Measurements from ENCODE around the gene PELI2. TPM values are rescaled to one million over a fixed set of nuclear protein-coding genes. Genes with fewer than 3 reads are reported as not detected.

Gene PELI2, protein sequence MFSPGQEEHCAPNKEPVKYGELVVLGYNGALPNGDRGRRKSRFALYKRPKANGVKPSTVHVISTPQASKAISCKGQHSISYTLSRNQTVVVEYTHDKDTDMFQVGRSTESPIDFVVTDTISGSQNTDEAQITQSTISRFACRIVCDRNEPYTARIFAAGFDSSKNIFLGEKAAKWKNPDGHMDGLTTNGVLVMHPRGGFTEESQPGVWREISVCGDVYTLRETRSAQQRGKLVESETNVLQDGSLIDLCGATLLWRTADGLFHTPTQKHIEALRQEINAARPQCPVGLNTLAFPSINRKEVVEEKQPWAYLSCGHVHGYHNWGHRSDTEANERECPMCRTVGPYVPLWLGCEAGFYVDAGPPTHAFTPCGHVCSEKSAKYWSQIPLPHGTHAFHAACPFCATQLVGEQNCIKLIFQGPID
- under 0.01 and 0.10 TPM in 2 replicates for total RNA-seq (2014; rRNA removed; shearing (Covaris generic))

DNA sequence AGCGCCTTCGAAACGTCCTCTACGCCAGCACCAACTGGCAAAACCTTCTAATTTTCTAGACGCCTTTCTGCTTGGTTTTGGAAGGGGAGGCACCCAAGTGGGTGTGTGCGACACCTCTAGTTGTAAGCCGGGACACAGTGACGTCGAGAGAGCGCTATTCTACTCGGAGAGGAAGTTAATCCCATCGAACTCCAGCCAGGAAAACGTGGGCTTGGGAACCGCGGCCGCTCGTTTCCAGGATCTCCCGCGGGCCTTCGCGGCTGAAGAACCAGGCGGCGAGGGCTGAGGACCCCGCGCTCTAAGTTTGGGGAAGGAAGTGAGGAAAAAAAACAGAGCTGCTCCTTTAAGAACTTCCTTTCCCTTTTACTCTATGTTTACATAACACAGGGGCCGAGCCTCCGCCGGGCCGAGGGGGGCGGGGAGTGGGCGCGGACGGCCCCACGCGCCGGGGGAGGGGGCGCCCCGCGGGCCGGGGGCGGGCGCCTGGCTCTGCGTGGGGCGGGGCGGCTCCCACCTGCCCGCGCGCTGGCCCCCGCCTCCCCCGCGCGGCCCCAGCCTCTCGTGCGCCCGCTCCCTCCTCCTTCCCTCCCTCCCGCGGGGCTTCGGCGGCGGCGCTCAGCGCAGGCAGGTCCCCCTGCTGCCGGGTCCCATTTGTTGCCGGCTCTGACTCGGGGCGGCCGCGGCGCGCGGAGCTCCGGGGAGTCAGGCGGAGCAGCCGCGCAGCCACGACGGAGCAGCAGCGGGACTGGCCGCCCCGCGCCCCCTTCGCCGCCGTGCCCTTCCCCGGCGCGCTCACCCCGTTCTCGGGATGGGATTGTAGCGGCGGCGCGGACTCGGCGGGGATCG is at the start of gene PELI2:
Gene PELI2, plus strand, starts transcription at position 647 of the 846 bp plus-strand sequence. CDS start 250 bp downstream, outside the sequence.
- DNase-seq (ENCODE audit: low spot score): peak; percentile 77
- in situ Hi-C loops (cut with HindIII; ENCODE audit: low sequenced_read_pairs): no loop called here

DNA sequence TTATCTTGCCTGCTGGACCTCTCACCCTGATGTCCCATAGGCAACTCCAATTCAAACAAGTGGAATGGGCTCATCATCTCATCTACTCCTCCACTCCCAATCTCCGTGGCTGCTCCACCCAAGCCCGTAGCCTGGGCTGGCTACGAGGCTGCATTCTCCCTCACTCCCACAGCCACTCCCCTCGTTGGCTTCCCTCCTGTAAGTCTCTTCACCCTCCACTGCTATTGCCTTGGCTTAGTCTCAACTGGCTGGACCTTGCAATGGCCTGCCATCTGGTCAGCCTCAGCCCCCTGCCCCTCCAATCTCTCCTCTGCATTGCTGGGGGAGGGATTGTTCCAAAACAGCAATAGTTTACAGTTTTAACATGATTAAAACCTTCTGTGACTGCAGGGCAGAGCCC is 44.4 kb upstream of the PELI2 start:
- in situ Hi-C loops (cut with HindIII; ENCODE audit: low sequenced_read_pairs): no loop called here

DNA sequence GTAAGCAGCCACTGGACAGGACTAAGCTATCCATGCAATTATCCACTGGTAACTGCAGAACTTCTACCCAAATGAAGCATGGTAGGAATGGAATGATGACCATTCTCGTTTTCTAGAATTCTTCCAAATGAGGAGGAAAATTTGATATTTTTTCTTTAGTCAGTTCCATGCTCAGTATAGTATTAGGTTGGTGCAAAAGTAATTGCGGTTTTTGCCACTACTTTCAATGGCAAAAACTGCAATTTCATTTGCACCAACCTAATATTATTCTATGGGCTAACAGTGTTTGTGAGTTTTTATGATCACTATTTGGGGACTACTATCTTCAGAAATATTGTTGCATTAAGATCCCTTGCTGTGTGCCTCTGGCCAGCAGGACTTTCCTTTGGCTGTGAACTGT is 42.9 kb upstream of the PELI2 start:
- in situ Hi-C loops (cut with HindIII; ENCODE audit: low sequenced_read_pairs): no loop called here
- no peak for DNase-seq (ENCODE audit: low spot score)

More for the DNA sequence above, 44.4 kb upstream of the PELI2 start:
- no peak for DNase-seq (ENCODE audit: low spot score)

DNA sequence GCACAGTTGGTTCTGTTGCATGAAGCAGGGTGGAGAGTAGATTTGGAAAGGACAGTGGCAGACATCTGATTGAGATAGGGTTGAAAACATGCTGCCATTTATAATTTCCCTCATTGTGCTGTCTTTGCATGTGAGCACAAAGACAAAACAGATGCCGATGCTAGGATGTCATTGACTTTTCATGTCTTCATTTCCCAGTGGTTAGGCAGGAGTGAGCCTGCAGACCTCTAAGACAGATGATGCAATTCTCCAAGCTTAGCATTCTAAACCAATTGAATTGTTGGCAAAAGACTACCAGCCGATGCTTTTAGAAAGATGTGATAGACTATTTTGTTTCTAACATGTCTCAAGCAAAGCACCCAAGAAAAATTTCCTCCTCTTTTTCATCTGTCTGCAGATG is 37.1 kb upstream of the PELI2 start:
- no peak for DNase-seq (ENCODE audit: low spot score)
- in situ Hi-C loops (cut with HindIII; ENCODE audit: low sequenced_read_pairs): no loop called here

DNA sequence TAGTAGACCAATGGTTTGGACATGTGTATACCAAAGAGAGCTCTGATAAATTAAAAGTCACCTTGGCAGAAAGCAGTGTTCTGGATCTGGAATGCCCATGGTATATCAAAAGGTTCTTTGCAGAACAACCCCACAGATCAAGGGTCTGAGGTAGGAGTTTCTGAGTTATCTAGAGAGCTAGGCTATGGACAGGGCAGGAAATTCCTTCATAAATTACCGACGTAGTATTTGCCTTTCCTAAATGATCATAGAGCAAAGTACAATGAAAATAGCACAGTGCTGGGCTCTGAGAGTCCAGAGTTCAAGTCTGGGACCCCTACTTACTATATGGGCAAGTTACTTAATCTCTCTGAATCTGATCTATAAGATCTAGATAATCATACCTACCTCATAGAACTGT is 35.3 kb upstream of the PELI2 start:
- in situ Hi-C loops (cut with HindIII; ENCODE audit: low sequenced_read_pairs): no loop called here
- no peak for DNase-seq (ENCODE audit: low spot score)

DNA sequence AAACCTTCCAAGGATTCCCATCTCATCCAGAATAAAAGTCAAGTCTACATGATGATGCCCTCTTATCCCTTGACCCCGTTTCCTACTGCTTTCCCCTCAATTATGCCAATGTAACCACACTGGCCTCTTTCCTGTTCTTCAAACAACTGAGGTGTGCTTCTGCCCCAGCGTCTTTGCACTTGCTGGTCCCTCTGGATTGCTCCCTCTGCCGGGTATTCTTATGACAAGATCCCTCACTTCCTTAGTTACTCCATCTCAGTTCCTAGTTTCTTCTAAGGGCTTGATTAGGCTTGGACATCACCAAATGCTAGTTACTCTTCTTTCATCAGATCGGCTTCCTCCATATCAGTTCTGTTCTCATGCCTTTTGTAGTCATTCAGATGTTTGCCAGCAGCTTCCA is 32.7 kb upstream of the PELI2 start:
- no peak for DNase-seq (ENCODE audit: low spot score)
- in situ Hi-C loops (cut with HindIII; ENCODE audit: low sequenced_read_pairs): no loop called here

DNA sequence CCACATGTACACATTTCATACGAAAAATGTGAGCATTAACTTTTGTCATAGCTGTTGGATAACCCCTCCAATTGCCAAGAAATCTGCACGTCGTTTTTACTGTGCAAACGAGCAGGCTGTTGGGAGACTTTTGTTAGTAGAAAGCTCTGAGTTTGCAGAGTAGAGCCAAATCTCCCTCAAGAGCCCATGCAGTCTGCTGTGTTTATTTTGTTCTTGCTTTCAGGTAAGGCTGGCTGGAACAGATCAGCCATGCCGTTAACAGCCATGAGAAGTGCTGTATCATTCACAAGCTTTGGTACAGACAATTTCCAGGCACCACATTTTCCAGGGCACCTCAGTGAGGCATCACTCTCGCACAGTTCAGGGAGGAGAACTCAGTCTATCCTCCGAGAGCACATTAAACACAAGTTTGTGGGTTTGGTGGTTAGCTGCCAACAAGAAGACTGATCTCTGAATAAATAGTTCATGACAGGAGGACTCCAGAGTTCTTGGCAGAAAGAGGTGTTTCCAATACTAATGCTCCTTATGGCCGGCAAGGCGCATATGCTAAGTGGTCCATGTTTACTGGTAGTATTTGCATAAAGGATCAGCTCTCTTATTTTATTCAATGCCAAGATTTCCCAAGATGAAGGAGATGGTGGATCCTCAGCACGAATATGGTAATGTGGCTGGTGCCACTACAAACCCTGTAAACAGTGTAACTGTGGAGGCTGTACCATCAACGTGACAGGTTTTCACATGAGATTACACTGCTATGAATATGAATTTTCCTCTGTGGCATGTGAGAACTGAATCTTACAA is 30.3 kb upstream of the PELI2 start:
- in situ Hi-C loops (cut with HindIII; ENCODE audit: low sequenced_read_pairs): no loop called here
- DNase-seq (ENCODE audit: low spot score): peak; percentile 68

DNA sequence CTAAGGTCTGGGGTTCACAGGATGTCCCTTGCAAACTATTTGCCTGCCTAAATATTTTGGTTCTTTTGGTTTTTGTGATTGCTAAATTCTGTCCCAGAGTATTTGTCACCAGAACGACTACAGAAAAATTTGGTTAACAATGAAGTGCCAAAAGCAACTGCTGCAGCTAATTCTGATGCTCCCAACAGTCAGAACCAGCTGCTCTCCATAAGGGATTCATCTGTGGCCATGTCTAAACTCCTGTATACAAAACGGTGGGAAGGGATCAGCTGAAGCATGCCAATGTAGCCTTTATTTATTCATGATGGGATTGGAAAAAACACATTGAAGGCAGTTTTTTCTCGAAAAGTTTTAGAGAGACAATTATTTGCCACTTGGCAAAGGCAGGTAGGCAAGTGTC is 29.3 kb upstream of the PELI2 start:
- no peak for DNase-seq (ENCODE audit: low spot score)
- in situ Hi-C loops (cut with HindIII; ENCODE audit: low sequenced_read_pairs): no loop called here

DNA sequence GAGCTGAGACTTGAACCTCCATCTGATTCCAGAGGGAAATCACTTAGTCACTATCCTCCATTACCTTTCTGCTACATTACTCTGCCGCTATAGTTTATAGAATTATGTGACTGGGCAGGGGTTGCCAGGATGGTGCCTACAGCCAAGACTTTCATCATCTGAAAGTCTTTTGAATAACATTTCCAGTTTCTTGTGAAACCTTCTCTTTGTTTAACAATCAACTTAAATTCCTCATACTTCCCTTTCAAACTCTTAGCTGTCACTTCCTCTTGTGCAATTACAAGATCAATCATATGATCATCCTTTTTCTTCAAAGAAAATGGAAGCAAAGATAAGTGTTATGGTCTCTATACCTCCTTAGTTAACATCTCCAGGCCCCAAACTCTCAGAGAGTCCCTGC is 25.4 kb upstream of the PELI2 start:
- in situ Hi-C loops (cut with HindIII; ENCODE audit: low sequenced_read_pairs): no loop called here
- no peak for DNase-seq (ENCODE audit: low spot score)

DNA sequence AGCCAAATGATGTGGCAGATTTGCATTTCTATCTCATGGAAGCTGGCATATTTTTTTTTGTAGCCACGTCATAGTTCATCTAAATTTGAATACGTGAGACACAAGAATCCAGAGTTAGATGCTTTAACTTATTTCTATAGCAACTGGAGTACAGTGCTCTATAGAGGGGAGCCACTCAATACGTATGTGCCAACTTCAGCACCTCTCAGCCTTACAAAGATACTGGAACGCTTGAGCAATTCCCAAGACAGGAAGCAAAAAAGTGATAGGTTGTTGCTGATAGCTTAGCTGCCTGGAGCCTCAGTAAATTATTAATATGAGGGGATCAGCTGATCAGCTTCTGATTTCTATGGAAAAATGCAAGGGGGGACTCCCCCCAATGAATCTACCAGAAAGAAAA is 24.1 kb upstream of the PELI2 start:
- in situ Hi-C loops (cut with HindIII; ENCODE audit: low sequenced_read_pairs): no loop called here
- no peak for DNase-seq (ENCODE audit: low spot score)

DNA sequence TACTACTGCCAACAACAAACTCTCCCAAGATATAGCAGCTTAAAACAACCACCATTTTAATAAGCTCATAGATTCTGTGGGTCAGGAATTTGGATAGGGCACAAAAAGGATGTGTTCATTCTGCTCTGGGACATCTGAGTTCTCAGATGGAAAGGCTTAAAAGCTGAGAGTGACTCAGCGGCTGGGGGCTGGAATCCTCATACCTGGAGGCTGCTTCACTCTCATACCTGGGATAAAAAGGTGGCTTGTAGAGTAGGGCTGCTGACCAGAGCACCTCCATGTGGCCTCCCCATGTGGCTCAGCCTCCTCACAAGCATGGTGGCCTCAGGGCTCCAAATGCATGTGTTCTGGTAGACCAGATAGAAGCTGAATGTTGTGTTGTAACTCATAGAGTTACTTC is 20.2 kb upstream of the PELI2 start:
- DNase-seq (ENCODE audit: low spot score): no peak
- in situ Hi-C loops (cut with HindIII; ENCODE audit: low sequenced_read_pairs): no loop called here

DNA sequence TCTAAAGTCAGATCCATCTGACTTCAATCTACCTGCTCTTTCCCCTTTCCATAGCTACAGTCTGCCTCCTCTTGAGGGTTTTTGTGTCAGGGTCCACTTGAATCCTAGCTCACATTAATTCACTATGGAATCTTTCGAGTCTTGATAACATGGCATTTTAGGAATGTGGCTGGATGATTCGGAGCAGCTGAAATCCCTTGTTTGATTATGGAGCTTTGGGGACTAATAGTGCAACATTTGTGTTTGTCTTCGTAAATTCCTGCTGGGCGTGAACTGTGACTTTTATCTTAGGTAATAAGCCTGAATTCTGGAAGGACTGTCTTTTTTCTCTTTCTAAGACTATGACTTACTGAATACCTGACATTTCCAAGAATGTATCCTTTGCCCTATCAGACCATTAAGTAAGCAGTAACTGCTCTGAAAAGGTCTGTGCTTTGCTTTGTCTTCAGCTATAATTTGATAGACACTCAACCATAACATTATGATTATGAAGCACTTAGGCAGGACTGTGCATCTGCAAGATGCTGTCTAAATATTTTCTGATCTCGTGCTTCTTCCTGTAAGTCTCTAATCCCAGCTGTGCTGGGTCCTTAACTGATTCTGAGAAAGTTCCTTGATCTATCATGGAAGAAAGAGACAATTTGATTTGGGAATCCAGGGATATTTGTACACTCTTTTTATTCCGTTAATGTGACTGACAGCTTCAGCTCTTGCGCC is 19.0 kb upstream of the PELI2 start:
- DNase-seq (ENCODE audit: low spot score): no peak
- in situ Hi-C loops (cut with HindIII; ENCODE audit: low sequenced_read_pairs): no loop called here

DNA sequence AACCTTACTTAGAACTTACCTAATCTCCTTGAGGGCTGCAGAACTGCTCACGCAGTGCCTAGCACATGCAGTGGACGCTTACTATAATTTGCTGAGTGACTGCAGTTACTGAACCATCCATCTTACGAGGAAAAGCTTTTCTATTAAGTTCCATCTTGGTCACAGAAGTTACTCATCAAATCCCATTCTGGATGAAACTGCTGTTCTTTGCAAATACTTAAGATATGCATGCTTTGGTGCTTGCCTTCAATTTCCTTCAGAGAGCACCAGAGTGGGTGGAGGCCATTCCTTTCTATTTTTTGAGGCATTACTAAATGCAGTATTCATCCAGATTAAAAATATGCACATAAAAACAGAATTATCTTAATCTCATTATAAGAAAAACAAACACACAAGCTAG is 17.7 kb upstream of the PELI2 start:
- DNase-seq (ENCODE audit: low spot score): no peak
- in situ Hi-C loops (cut with HindIII; ENCODE audit: low sequenced_read_pairs): no loop called here

DNA sequence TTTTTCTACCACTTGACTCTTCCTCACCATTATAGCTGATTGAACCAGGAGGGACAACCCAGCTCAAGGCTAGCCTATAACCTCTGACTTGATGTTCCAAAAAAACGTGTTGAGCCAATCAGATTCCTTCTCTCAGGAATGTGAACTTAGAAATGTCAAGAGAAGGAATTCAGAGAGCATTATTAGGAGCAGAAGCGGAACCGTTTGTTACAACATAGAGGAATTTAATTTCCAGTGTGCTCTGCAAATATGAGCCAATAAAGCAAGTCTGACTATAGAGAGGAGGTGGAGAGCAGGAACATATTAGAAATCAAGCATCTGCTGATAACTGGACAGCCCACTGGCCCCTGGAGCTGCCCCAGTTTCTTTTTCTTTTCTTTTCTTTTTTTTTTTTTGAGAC is 15.3 kb upstream of the PELI2 start:
- DNase-seq (ENCODE audit: low spot score): no peak
- in situ Hi-C loops (cut with HindIII; ENCODE audit: low sequenced_read_pairs): no loop called here

DNA sequence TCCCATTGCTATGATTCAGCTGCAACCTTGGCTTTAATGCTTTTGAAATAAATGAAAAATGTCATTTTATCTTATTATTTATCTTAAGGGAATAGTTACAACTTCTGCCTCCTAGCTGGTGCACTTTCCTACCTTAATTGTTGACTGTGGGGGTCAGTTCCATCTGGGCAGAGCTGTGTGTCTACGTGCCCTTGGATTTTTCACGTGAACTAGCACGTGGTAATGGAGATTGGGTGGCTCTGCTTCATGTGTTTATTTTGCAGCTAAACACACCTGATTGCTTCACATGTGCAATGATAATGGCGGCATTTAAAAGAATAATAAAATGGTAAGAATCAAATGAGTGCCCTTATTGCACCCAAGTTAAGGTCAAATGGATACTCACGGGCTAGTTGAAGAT is 10.6 kb upstream of the PELI2 start:
- in situ Hi-C loops (cut with HindIII; ENCODE audit: low sequenced_read_pairs): no loop called here
- DNase-seq (ENCODE audit: low spot score): no peak

DNA sequence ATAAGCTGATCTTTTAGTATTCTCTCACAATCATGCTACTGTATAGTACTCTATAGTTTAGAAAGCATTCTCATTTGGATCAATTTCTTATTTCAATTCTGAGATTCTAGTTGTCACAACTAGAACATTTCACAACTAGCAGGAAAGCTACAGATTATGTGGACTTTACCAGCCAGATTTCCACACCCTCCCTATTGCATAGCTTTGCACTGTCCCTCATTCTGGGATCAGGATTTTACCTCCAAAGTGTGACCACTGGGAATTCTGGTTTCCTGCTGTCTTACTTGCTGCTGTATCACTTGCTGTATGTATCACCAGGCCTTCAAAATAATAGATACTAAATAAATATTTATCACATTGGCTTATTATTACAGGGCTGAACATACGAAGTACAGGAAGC is 10.2 kb upstream of the PELI2 start:
- in situ Hi-C loops (cut with HindIII; ENCODE audit: low sequenced_read_pairs): no loop called here
- DNase-seq (ENCODE audit: low spot score): no peak

DNA sequence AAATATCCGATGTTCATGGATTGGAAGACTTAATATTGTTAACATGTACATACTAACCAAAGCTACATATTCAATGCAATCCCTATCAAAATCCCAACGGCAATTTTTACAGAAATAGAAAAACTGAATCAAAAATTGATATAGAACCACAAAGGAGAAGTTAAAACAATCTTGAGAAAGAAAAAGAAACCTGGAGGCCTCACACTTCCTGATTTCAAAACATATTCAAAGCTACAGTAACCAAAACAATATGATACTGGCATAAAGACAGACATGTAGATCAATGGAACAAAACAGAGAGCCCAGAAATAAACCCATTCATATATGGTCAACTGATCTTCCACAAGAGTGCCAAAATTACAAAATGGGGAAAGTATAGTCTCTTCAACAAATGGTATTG is 5.4 kb upstream of the PELI2 start:
- in situ Hi-C loops (cut with HindIII; ENCODE audit: low sequenced_read_pairs): no loop called here
- no peak for DNase-seq (ENCODE audit: low spot score)

DNA sequence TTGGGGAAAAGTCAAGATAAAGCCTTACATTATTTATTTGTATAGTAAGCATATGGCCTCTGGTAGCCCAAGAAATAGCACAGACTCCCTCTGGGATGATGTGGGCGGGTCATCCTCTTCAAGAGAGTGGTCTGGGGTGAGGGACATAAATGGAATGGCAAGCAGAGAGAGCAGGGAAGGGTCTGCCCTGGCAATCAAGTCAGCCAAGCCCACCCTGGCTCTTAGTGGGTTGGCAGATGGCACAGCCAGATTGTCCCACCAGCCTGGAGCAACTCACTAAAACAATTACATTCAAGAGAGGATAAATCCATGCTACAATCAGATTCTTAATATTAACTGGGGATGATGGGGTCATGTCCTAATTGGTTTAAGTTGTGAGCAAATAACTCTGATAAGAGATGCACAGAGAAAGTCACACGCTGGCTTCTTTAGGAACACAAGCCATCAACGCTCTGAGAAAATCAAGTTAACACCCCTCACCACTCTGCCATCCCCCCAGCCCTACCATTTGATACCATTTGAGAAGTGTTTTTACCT is 2.8 kb upstream of the PELI2 start:
- DNase-seq (ENCODE audit: low spot score): peak; percentile 2
- in situ Hi-C loops (cut with HindIII; ENCODE audit: low sequenced_read_pairs): no loop called here

Measured in G401 (cell line).